IgD-negative memory B cell (primary cell): ENCODE measurements around the gene MPZL2. TPM values are rescaled to one million over a fixed set of nuclear protein-coding genes. Genes with fewer than 3 reads are reported as not detected.

Experiments used
- H3K27ac Mint-ChIP-seq, 3 donors: one replicate each; pipeline ENCODE4 v1.8.0; 2020 to 2022; ENCODE audit warnings: mild to moderate bottlenecking in 3 of 3, mixed read lengths in 3 of 3, moderate library complexity in 1 of 3
- H3K27me3 Mint-ChIP-seq: one replicate; pipeline ENCODE4 v1.8.0; 2021; ENCODE audit warnings: mixed read lengths
- H3K36me3 Mint-ChIP-seq: one replicate; pipeline ENCODE4 v1.8.0; 2020; ENCODE audit warnings: mild to moderate bottlenecking, mixed read lengths
- H3K4me1 Mint-ChIP-seq, 3 donors: one replicate each; pipeline ENCODE4 v1.8.0; 2020 to 2022; ENCODE audit warnings: mixed read lengths in 3 of 3, mild to moderate bottlenecking in 1 of 3
- H3K4me3 Mint-ChIP-seq, 4 donors: one replicate each; pipeline ENCODE4 v1.8.0; 2020 to 2022; ENCODE audit warnings: mild to moderate bottlenecking in 4 of 4, mixed read lengths in 4 of 4, moderate library complexity in 3 of 4
- H3K9me3 Mint-ChIP-seq, 3 donors: one replicate each; pipeline ENCODE4 v1.8.0; 2020 to 2021; ENCODE audit warnings: mixed read lengths in 3 of 3, mild to moderate bottlenecking in 1 of 3
- polyA plus RNA-seq: library from polyadenylated mRNA; unstranded; fragments of 300-500 nt; fragmentation: Illumina TruSeq; gene quantifications from one replicate; pipeline ENCODE4 v1.2.3, GENCODE V29; 2021

MPZL2 gene
- polyA plus RNA-seq, 1 donor from 2014 or later: not detected

- Mint-ChIP-seq H3K4me3 (no peak overlapping the region), H3K36me3 (peaks cover 7% of the 10 kb centered on the region)
Observed at GRCh38 chr11:118241764-118242098, 22.4 kb downstream of the MPZL2 start.

DNA sequence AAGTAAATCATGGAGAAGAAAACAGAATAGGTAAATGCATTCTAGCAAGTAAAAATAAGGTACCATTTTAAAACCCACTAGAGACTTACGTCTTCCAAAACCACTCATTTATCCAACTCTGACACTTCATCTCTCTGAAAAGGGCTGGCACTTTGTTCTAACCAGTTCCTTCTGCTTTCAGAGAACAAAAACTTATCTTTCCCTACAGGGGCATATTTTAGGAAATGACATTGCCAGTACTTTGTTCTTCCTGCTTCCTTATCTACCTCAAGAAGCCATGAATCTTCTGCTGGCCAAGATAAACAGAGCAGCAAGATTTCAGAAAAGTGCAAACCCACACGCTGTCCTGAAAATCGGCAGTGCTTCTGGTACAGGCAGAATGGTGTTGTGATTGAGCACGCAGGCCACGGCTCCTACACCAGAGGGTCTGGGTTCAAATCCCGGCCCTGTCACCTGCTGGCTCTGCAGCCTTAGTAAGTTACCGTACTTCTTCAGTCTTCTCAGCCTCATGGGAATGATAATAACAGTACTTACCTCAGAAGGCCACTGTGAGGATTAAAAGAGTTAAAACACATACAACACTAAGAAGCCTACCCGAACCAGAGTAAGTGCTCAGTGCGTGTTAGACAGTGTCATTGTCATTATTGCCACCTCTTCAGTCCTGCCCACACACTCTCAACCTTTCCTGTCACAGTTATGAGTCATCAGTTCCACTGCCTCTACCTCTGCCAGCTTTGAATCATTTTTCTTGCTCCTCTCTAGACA, 22.9 kb downstream of the MPZL2 start:
- peak overlapping the region in 1 of 4 donors; percentile 35 for H3K4me3 Mint-ChIP-seq
- peak overlapping the region in 1 of 3 donors; percentile 11 for H3K27ac Mint-ChIP-seq
- H3K9me3 Mint-ChIP-seq: no peaks in the 10 kb centered on the region
- peaks cover 21 to 49% (median 22%) of the 10 kb centered on the region in 3 donors for H3K4me1 Mint-ChIP-seq
- H3K36me3 Mint-ChIP-seq: peaks cover 6% of the 10 kb centered on the region
- H3K27me3 Mint-ChIP-seq: no peaks in the 10 kb centered on the region

More at GRCh38 chr11:118241764-118242098, 22.4 kb downstream of the MPZL2 start:
- H3K4me1 Mint-ChIP-seq: peaks cover 22 to 50% (median 22%) of the 10 kb centered on the region in 3 donors
- peak overlapping the region in 1 of 3 donors; percentile 11 for H3K27ac Mint-ChIP-seq
- H3K27me3 Mint-ChIP-seq: no peaks in the 10 kb centered on the region
- H3K9me3 Mint-ChIP-seq: no peaks in the 10 kb centered on the region

- peak overlapping the region in 1 of 3 donors; percentile 13 for H3K27ac Mint-ChIP-seq
- peaks cover 15 to 36% (median 17%) of the 10 kb centered on the region in 3 donors for H3K4me1 Mint-ChIP-seq
- no peak overlapping the region for H3K4me3 Mint-ChIP-seq
- H3K27me3 Mint-ChIP-seq: no peaks in the 10 kb centered on the region
- no peaks in the 10 kb centered on the region for H3K9me3 Mint-ChIP-seq
- peaks cover 7% of the 10 kb centered on the region for H3K36me3 Mint-ChIP-seq
Observed at GRCh38 chr11:118239509-118240205, 24.4 kb downstream of the MPZL2 start.

GRCh38 chr11:118238929-118239328, 25.2 kb downstream of the MPZL2 start:
- H3K27me3 Mint-ChIP-seq: no peaks in the 10 kb centered on the region
- H3K36me3 Mint-ChIP-seq: peaks cover 7% of the 10 kb centered on the region
- peak overlapping the region in 1 of 4 donors; percentile 58 for H3K4me3 Mint-ChIP-seq
- H3K9me3 Mint-ChIP-seq: no peaks in the 10 kb centered on the region
- H3K4me1 Mint-ChIP-seq: peaks cover 11 to 32% (median 15%) of the 10 kb centered on the region in 3 donors
- no peak overlapping the region for H3K27ac Mint-ChIP-seq

DNA sequence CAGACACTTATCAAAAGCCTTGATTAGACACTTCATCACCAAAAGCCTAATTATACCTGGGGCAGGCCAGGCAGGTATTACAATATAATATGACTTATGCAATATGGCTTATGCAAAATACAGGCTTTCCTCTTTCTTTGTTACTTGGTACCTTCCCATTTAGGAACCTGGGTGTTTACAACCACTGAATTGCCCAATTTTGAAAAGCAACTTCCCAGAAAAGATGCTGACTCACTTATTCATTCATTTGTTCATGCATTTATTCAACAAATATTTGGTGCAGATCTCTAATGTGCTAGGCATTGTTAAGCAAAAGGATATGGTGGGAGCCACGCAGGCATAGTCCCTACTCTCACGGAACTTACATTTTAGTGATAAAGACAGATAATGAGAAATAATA, 25.7 kb downstream of the MPZL2 start:
- H3K27me3 Mint-ChIP-seq: no peaks in the 10 kb centered on the region
- H3K36me3 Mint-ChIP-seq: peaks cover 7% of the 10 kb centered on the region
- H3K27ac Mint-ChIP-seq: no peak overlapping the region
- peaks cover 8 to 32% (median 15%) of the 10 kb centered on the region in 3 donors for H3K4me1 Mint-ChIP-seq
- H3K9me3 Mint-ChIP-seq: no peaks in the 10 kb centered on the region
- H3K4me3 Mint-ChIP-seq: peak overlapping the region in 1 of 4 donors; percentile 58

DNA sequence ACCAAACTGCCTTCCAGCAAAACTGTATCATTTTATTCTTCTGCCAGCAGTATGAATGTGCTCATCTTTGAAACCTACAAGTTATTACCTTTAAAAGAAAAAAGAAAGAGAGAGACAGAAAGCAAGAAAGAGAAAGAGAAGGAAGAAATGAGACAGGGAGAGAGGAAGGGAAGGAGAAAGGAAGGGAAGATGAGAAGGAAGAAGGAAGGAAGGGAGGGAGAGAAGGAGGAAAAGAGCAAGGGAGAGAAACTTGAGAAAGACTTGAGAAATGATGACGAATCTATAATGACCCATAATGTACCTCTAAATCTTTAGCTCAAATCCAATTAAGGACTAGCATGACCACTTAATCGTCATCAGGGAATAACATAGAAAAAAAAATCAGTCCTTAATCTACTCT, 27.9 kb downstream of the MPZL2 start:
- Mint-ChIP-seq H3K4me1 (peaks cover 8 to 18% (median 9%) of the 10 kb centered on the region in 3 donors), H3K4me3 (no peak overlapping the region), H3K27ac (no peak overlapping the region), H3K9me3 (no peaks in the 10 kb centered on the region), H3K36me3 (peaks cover 9% of the 10 kb centered on the region), H3K27me3 (no peaks in the 10 kb centered on the region)

DNA sequence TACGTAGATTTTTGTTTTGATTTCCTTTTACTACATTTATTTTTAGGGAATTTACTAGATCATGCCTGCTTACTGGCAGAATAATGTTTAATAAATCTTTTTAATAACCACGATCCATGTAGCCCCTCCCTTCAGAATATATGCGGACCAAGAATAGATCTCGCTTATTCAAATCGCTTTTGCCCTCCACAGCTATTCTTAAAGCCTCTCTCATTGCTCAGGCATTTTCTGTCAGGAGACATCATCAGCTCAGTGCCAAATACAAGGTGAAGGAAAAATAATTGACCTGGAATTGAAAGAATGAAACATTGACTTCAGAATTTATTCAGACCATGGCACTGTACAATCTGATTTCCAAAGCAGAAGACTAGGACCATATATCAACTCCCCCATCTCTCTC, 29.3 kb downstream of the MPZL2 start:
- H3K27me3 Mint-ChIP-seq: no peaks in the 10 kb centered on the region
- H3K36me3 Mint-ChIP-seq: peaks cover 9% of the 10 kb centered on the region
- no peaks in the 10 kb centered on the region for H3K9me3 Mint-ChIP-seq
- no peak overlapping the region for H3K4me3 Mint-ChIP-seq
- H3K27ac Mint-ChIP-seq: no peak overlapping the region
- H3K4me1 Mint-ChIP-seq: peaks cover 4 to 5% (median 4%) of the 10 kb centered on the region in 3 donors

GRCh38 chr11:118233850-118234249, 30.2 kb downstream of the MPZL2 start:
- no peak overlapping the region for H3K27ac Mint-ChIP-seq
- no peaks in the 10 kb centered on the region for H3K27me3 Mint-ChIP-seq
- no peak overlapping the region for H3K4me3 Mint-ChIP-seq
- H3K36me3 Mint-ChIP-seq: peaks cover 12% of the 10 kb centered on the region
- H3K4me1 Mint-ChIP-seq: peaks cover 5 to 10% (median 8%) of the 10 kb centered on the region in 3 donors
- H3K9me3 Mint-ChIP-seq: no peaks in the 10 kb centered on the region

DNA sequence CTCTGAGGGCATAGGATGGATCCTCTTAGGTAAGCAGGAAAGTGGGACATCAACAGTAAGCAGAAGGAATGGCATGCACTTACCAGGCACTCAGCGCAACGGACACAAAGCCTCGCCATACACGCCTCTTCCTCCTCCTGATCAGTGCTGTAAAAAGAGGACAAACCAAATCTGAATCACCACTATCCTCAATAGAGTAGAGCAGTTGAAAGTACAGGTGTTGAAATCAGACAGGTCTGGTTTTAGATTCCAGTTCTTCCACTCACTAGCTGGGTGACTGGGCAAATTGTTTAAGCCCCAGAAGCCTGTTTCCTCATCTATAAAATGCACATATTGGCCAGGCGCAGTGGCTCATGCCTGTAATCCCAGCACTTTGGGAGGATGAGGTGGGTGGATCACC, 30.7 kb downstream of the MPZL2 start:
- Mint-ChIP-seq H3K4me3 (no peak overlapping the region), H3K36me3 (peaks cover 10% of the 10 kb centered on the region), H3K4me1 (peaks cover 7 to 12% (median 11%) of the 10 kb centered on the region in 3 donors), H3K9me3 (no peaks in the 10 kb centered on the region), H3K27ac (no peak overlapping the region), H3K27me3 (no peaks in the 10 kb centered on the region)

- Mint-ChIP-seq H3K9me3 (no peaks in the 10 kb centered on the region), H3K27me3 (no peaks in the 10 kb centered on the region), H3K27ac (no peak overlapping the region), H3K4me3 (no peak overlapping the region), H3K36me3 (peaks cover 9% of the 10 kb centered on the region), H3K4me1 (peaks cover 14 to 19% (median 19%) of the 10 kb centered on the region in 3 donors)
Observed at GRCh38 chr11:118232659-118233058, 31.4 kb downstream of the MPZL2 start.

DNA sequence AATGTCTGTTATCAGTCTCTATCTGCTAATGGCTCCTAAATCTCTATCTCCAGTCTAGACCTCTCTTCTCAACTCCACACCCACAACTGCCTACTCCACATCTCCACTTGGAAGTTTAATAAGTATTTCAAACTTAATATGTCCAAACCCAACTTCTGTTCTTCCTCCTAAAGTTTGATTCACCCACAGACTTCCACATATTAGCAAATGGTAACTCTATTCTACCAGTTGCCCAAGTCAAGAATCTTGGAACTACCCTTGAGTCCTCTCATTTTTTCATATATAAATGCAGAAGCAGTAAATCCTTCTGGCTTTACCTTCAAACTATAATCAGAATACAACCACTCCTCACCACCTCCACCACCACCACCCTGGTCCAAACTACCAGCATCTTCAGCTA, 32.6 kb downstream of the MPZL2 start:
- no peak overlapping the region for H3K4me3 Mint-ChIP-seq
- peaks cover 9% of the 10 kb centered on the region for H3K36me3 Mint-ChIP-seq
- H3K27me3 Mint-ChIP-seq: no peaks in the 10 kb centered on the region
- peaks cover 23 to 28% (median 28%) of the 10 kb centered on the region in 3 donors for H3K4me1 Mint-ChIP-seq
- no peak overlapping the region for H3K27ac Mint-ChIP-seq
- no peaks in the 10 kb centered on the region for H3K9me3 Mint-ChIP-seq

DNA sequence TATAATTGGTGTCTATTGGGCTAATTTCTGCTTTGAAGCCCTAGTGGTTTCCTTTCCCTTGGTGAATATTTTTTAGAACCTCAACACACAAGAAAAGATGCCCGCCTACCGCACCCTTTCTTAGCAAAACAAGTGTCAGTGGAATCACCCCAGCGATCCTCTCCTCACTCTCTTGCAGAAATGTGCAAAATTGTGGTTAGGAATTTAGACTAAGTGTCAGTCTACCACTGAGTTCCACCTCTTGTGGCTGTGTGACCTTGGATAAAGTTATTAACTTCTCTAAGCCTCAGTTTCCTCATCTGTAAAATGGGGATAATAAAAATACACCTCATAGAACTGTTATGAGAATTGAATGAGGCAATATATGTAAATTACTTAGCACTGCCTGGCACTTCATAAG, 34.0 kb downstream of the MPZL2 start:
- no peaks in the 10 kb centered on the region for H3K9me3 Mint-ChIP-seq
- H3K27me3 Mint-ChIP-seq: peaks cover 1% of the 10 kb centered on the region
- peaks cover 8% of the 10 kb centered on the region for H3K36me3 Mint-ChIP-seq
- H3K27ac Mint-ChIP-seq: no peak overlapping the region
- H3K4me3 Mint-ChIP-seq: no peak overlapping the region
- H3K4me1 Mint-ChIP-seq: peaks cover 25 to 35% (median 34%) of the 10 kb centered on the region in 3 donors

DNA sequence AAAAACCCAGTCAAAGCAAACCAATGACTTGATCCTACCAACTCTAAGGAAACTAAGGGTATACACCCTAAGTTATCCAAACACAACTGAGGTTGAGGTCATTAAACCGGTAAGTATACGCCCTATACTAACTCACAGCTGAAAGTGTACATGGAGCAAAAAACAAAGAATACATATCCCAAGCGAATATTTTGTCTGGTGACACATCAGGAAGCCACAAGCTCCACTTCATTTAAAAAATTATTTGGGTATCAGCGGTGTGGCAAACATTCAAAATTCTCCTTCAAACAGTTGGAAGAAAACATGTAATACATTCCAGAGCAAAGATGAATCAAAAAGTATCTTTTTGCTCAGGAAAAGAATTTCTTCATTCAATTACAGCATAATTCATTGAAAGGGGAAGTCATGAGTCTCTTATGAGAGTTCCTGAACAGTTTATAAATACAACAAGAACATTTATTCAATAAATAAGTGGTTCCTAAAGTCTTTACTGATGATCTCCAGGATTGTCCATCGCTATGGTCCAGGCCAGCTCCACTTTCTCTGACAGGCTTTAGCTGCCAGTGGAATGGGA, 34.7 kb downstream of the MPZL2 start:
- Mint-ChIP-seq H3K27ac (peak overlapping the region; percentile 39 to 80 (median 73)), H3K27me3 (peaks cover 1% of the 10 kb centered on the region), H3K36me3 (peaks cover 8% of the 10 kb centered on the region), H3K4me1 (peaks cover 29 to 42% (median 39%) of the 10 kb centered on the region in 3 donors), H3K9me3 (no peaks in the 10 kb centered on the region), H3K4me3 (peak overlapping the region in 1 of 4 donors; percentile 83)

- Mint-ChIP-seq H3K36me3 (peaks cover 9% of the 10 kb centered on the region), H3K4me1 (peaks cover 29 to 48% (median 39%) of the 10 kb centered on the region in 3 donors), H3K9me3 (no peaks in the 10 kb centered on the region), H3K27me3 (peaks cover 4% of the 10 kb centered on the region), H3K4me3 (peak overlapping the region in 3 of 4 donors; percentile 53 to 79 (median 59)), H3K27ac (peak overlapping the region; percentile 76 to 89 (median 87))
Observed at GRCh38 chr11:118227865-118228785, 36.0 kb downstream of the MPZL2 start.
